Activated T-helper 1 cell treated with Interleukin-2 at 50 U/mL for 16 hours (primary cell): ENCODE measurements around the gene ATP8A2.
"Not testable (repeated sequence)": the region's sequence is repeated elsewhere in the genome, so short reads cannot be mapped to it uniquely, and the experiment has no call there.

ENCODE experiments used
- DNase-seq: peaks from one replicate; pipeline ENCODE4 v3.0.0-alpha.2; 2020; ENCODE audit warnings: low read depth

Gene ATP8A2

GRCh38 chr13:25806264-25806974, 434.6 kb downstream of the ATP8A2 start:
- DNase-seq, result no peak

- no peak for DNase-seq
Observed at GRCh38 chr13:25807562-25807961, 435.8 kb downstream of the ATP8A2 start.

- no peak for DNase-seq
Observed at GRCh38 chr13:25811506-25811905, 439.7 kb downstream of the ATP8A2 start.

GRCh38 chr13:25816239-25816638, 444.5 kb downstream of the ATP8A2 start:
- DNase-seq, result no peak

- no peak for DNase-seq
Observed at GRCh38 chr13:25819856-25820530, 448.2 kb downstream of the ATP8A2 start.

GRCh38 chr13:25821776-25822175, 450.0 kb downstream of the ATP8A2 start:
- no peak for DNase-seq

GRCh38 chr13:25827221-25827620, 455.4 kb downstream of the ATP8A2 start:
- DNase-seq, result not testable (repeated sequence)

GRCh38 chr13:25827831-25828465, 456.2 kb downstream of the ATP8A2 start:
- DNase-seq, result no peak

- no peak for DNase-seq
Observed at GRCh38 chr13:25833761-25834160, 462.0 kb downstream of the ATP8A2 start.

GRCh38 chr13:25836574-25837336, 465.0 kb downstream of the ATP8A2 start:
- DNase-seq, result no peak

- DNase-seq, result no peak
Observed at GRCh38 chr13:25839371-25839770, 467.6 kb downstream of the ATP8A2 start.

GRCh38 chr13:25840261-25840660, 468.5 kb downstream of the ATP8A2 start:
- no peak for DNase-seq

- no peak for DNase-seq
Observed at GRCh38 chr13:25840931-25841330, 469.2 kb downstream of the ATP8A2 start.

GRCh38 chr13:25843692-25844091, 471.9 kb downstream of the ATP8A2 start:
- no peak for DNase-seq

- DNase-seq, result no peak
Observed at GRCh38 chr13:25844559-25845434, 473.0 kb downstream of the ATP8A2 start.

GRCh38 chr13:25846222-25846984, 474.6 kb downstream of the ATP8A2 start:
- DNase-seq, result no peak

- DNase-seq, result no peak
Observed at GRCh38 chr13:25847145-25847544, 475.4 kb downstream of the ATP8A2 start.

- no peak for DNase-seq
Observed at GRCh38 chr13:25847635-25848626, 476.2 kb downstream of the ATP8A2 start.
